GM23248 (cell line): ENCODE results near the gene TNFSF8. TPM values are rescaled to one million over a fixed set of nuclear protein-coding genes. Genes with fewer than 3 reads are reported as not detected.

Source experiments
- DNase-seq: peaks from one replicate; pipeline ENCODE4 v3.0.0-alpha.2; 2015
- H2AFZ ChIP-seq: fragments of 200-600 bp; sonication (generic); 2 replicates; pipeline ENCODE4 v1.6.1; 2016; ENCODE audit warnings: antibody characterized with exemption
- H3F3A ChIP-seq: fragments of 200-600 bp; sonication (generic); 2 replicates; pipeline ENCODE4 v1.6.1; 2016; ENCODE audit warnings: mild to moderate bottlenecking, antibody characterized with exemption, mixed run types; ENCODE audit not compliant: insufficient read depth
- H3K27ac ChIP-seq: fragments of 200-600 bp; sonication (generic); 2 replicates; pipeline ENCODE4 v1.5.1; 2016; ENCODE audit warnings: mild to moderate bottlenecking
- H3K27me3 ChIP-seq: fragments of 200-600 bp; sonication (generic); replicated peaks from 2 replicates; pipeline ENCODE4 v1.6.1; 2016; ENCODE audit warnings: mild to moderate bottlenecking; ENCODE audit not compliant: insufficient read depth
- H3K36me3 ChIP-seq: fragments of 200-600 bp; sonication (generic); 2 replicates; pipeline ENCODE4 v1.6.1; 2016; ENCODE audit warnings: low read depth, mild to moderate bottlenecking
- H3K4me1 ChIP-seq: fragments of 200-600 bp; sonication (generic); 2 replicates; pipeline ENCODE4 v1.6.1; 2016; ENCODE audit warnings: mild to moderate bottlenecking; ENCODE audit not compliant: insufficient read depth
- H3K4me2 ChIP-seq: fragments of 200-600 bp; sonication (generic); one replicate; pipeline ENCODE4 v1.6.1; 2016; ENCODE audit warnings: mild to moderate bottlenecking; ENCODE audit not compliant: unreplicated experiment
- H3K4me3 ChIP-seq: fragments of 200-600 bp; sonication (generic); 2 replicates; pipeline ENCODE4 v1.5.1; 2016; ENCODE audit warnings: mild to moderate bottlenecking
- H3K79me2 ChIP-seq: fragments of 200-600 bp; sonication (generic); 2 replicates; pipeline ENCODE4 v1.6.1; 2016; ENCODE audit warnings: mild to moderate bottlenecking; ENCODE audit not compliant: insufficient read depth
- H3K9ac ChIP-seq: fragments of 200-600 bp; sonication (generic); 2 replicates; pipeline ENCODE4 v1.6.1; 2016; ENCODE audit warnings: mild to moderate bottlenecking
- H3K9me2 ChIP-seq: fragments of 200-600 bp; sonication (generic); 2 replicates; pipeline ENCODE4 v1.6.1; 2016; ENCODE audit warnings: mixed run types, mild to moderate bottlenecking, moderate library complexity; ENCODE audit not compliant: insufficient read depth
- H3K9me3 ChIP-seq: fragments of 200-600 bp; sonication (generic); one replicate; pipeline ENCODE4 v1.6.1; 2017; ENCODE audit warnings: low read depth
- H4K20me1 ChIP-seq: fragments of 200-600 bp; sonication (generic); 2 replicates; pipeline ENCODE4 v1.6.0; 2016; ENCODE audit not compliant: insufficient read depth
- EZH2 ChIP-seq: fragments of 200-600 bp; sonication (generic); IDR thresholded peaks from 2 replicates; pipeline ENCODE4 v1.6.1; 2018; ENCODE audit warnings: antibody characterized with exemption, mild to moderate bottlenecking; ENCODE audit not compliant: insufficient read depth, poor library complexity, severe bottlenecking
- EZH2phosphoT487 ChIP-seq: fragments of 200-600 bp; sonication (generic); IDR thresholded peaks from 2 replicates; pipeline ENCODE4 v1.6.1; 2018; ENCODE audit warnings: antibody characterized with exemption, moderate library complexity, mild to moderate bottlenecking, low read depth; ENCODE audit not compliant: insufficient read depth
- WGBS, 2 experiments: methylation state at CpG; one replicate each; pipeline ENCODE4 v1.1.6; 2015 to 2017; ENCODE audit warnings: low lambda C conversion rate in 2 of 2, low coverage in 1 of 2; ENCODE audit errors: missing lambda C conversion rate in 2 of 2; 5-methylcytosine and 5-hydroxymethylcytosine counted together
- in situ Hi-C: fragments of 300-500 bp; cut with MboI; formaldehyde crosslinking; loops from 2 replicates; pipeline ENCODE4 v1.15.0; 2020
- polyA plus RNA-seq: library from polyadenylated mRNA; unstranded; fragments of >200 nt; fragmentation: Nextera tagmentation; extraction: Ambion mirVana; gene quantifications from 2 replicates; pipeline ENCODE4 v1.2.1, GENCODE V29; 2016
- total RNA-seq: library from RNA; depleted of rRNA; stranded (reverse); fragments of >200 nt; shearing (Covaris generic); gene quantifications from 2 replicates; pipeline ENCODE4 v1.2.3, GENCODE V29; 2014

TNFSF8 gene
- total and polyA plus RNA-seq, 2 experiments from 2014 or later: not detected

DNA sequence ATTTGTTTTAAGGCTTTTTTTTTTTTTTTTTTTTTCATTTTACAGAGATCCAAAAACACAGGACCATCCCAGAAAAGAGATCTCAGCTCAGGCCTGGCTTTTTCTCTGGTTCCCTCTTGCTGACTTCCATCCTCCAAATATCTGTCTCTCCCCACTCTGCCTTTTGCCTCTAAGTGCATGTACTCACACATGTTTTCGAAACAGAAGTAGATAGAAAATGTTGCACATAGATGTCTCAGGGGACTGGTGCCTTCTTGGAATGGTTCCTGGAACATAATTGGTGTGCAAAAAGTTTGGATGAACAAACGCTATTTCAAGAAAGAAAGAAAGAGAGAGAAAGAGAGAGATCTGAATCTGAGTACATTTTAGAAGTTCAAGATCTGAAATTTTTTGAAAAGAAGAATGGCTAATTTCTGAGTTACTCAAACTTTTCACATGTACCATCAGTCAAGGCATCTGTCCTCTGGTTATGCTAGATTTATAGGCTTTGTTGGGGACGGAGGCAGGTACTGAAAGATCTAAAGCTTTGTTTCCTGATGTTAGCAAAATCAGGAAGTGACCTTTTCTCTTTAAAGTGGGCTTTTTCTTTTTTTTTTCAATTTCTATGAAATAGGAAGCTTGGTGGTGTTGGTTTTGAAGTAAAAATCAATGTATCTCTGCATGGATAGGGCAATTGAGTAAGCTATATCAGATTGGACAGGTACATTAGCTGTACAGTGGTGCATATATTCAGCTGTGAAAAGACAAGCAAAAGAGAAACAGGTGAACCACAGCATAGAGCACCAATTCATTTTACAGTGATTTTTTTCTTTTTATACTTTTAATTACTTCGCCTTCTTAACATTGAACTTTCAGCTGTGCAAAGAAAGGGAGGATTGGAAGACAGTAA lies 8.5 kb upstream of the TNFSF8 start:
- no peak overlapping the region for H2AFZ ChIP-seq
- TF ChIP-seq EZH2phosphoT487: no peak
- no peak for TF ChIP-seq EZH2

DNA sequence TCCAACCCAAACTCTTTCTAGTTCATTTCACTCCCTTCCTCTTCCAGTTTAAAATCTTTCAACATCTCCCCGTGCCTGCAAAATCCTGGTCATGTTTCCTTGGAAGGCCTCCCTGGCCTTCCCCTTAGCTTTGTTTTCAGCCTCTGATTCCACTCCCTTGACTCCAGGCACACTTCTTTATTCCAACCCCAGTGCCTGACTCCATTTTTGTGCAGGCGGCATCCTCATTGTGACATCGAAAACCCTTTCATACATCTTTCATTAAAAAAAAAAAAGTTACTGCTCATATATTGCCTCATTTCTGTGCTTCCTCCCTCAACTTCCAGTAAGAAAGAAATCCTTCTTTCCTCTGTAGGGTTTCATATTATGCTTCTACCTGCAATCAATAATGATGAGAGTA lies 7.1 kb upstream of the TNFSF8 start:
- Histone ChIP-seq H3K4me1 (0 out of 2 replicates have a peak, but pooled peaks cover 4% of the 10 kb centered on the region), H3K4me3 (no peak overlapping the region), H3K27me3 (peaks cover 16% of the 10 kb centered on the region), H3K27ac (no peak overlapping the region), H3K36me3 (no peaks in the 10 kb centered on the region), H3K9ac (no peak overlapping the region), H3F3A (no peaks in the 10 kb centered on the region), H4K20me1 (no peaks in the 10 kb centered on the region), H3K79me2 (no peaks in the 10 kb centered on the region), H3K4me2 (no peak overlapping the region), H3K9me2 (no peaks in the 10 kb centered on the region), H3K9me3 (no peaks in the 10 kb centered on the region), H2AFZ (no peak overlapping the region)
- WGBS, 2 experiments: 89 to 96% methylated on average over 3 of the region's 3 CpGs
- no peak for DNase-seq
- TF ChIP-seq EZH2phosphoT487: no peak
- in situ Hi-C loops: no loop called here

More for the DNA sequence above, 8.5 kb upstream of the TNFSF8 start:
- in situ Hi-C loops: no loop called here
- H3F3A ChIP-seq: no peaks in the 10 kb centered on the region
- H3K9me3 ChIP-seq: no peaks in the 10 kb centered on the region
- H3K27ac ChIP-seq: no peak overlapping the region
- DNase-seq: peak; percentile 42
- H3K27me3 ChIP-seq: peaks cover 8% of the 10 kb centered on the region; the same call in 1 of the 2 replicates
- no peaks in the 10 kb centered on the region for H4K20me1 ChIP-seq
- H3K4me2 ChIP-seq: no peak overlapping the region
- 0 out of 2 replicates have a peak, but pooled peaks cover 4% of the 10 kb centered on the region for H3K4me1 ChIP-seq
- no peaks in the 10 kb centered on the region for H3K9me2 ChIP-seq
- H3K9ac ChIP-seq: no peak overlapping the region
- no peaks in the 10 kb centered on the region for H3K79me2 ChIP-seq
- H3K4me3 ChIP-seq: no peak overlapping the region
- H3K36me3 ChIP-seq: no peaks in the 10 kb centered on the region
- WGBS, 2 experiments: 48 to 53% methylated on average over 4 of the region's 4 CpGs

DNA sequence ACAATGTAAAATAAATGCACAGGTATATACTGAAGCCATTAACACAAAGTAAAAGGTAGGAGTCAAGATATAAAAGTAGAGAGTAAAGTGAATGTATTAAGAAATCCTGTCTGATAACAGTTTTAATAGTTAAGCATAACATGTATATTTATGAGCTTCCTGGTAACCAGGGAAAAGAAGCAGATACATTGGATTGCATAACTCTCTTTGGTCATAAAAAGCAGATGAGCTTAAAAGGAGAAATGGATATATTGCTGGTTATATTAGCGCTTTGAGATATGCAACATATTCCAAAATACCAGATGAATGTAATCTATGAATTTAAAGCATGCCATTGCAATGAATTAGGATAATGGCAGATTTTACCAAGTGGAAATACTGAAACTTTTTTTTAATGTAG lies 6.2 kb upstream of the TNFSF8 start:
- Histone ChIP-seq H3K27ac (no peak overlapping the region), H4K20me1 (no peaks in the 10 kb centered on the region), H3K27me3 (peaks cover 22% of the 10 kb centered on the region), H3K9me2 (no peaks in the 10 kb centered on the region), H2AFZ (no peak overlapping the region), H3K36me3 (no peaks in the 10 kb centered on the region), H3K9ac (no peak overlapping the region), H3K9me3 (no peaks in the 10 kb centered on the region), H3K4me2 (no peak overlapping the region), H3K4me1 (0 out of 2 replicates have a peak, but pooled peaks cover 4% of the 10 kb centered on the region), H3F3A (no peaks in the 10 kb centered on the region), H3K79me2 (no peaks in the 10 kb centered on the region), H3K4me3 (no peak overlapping the region)
- no peak for TF ChIP-seq EZH2
- no peak for TF ChIP-seq EZH2phosphoT487
- in situ Hi-C loops: no loop called here
- peak; percentile 21 for DNase-seq
- WGBS, 2 experiments: 36 to 48% methylated on average over 1 of the region's 1 CpG

DNA sequence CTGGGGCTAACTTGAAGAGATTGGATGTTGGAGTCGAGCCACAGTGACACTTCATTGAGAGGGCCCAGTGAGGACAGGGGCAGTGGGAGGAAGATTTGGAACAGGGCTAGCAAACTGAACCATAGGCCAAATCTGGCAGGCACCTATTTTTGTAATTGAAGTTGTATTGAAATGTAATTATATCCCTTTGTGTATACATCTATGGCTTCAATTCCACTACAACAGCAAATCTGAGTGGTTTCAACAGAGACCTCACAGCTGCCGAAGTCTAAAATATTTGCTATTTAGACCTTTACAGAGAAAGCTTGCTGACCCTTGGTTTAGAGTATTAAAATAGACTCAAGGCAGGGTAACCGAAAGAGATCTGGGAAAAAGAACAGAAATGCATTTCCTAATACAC lies 4.7 kb upstream of the TNFSF8 start:
- Histone ChIP-seq H3K9me3 (no peaks in the 10 kb centered on the region), H2AFZ (no peak overlapping the region), H3K9me2 (no peaks in the 10 kb centered on the region), H3K4me3 (no peak overlapping the region), H3K4me2 (no peak overlapping the region), H4K20me1 (no peaks in the 10 kb centered on the region), H3K79me2 (no peaks in the 10 kb centered on the region), H3K27ac (no peak overlapping the region), H3K9ac (no peak overlapping the region), H3F3A (no peaks in the 10 kb centered on the region), H3K4me1 (0 out of 2 replicates have a peak, but pooled peaks cover 4% of the 10 kb centered on the region), H3K36me3 (no peaks in the 10 kb centered on the region), H3K27me3 (peaks cover 22% of the 10 kb centered on the region)
- TF ChIP-seq EZH2 (no peak), EZH2phosphoT487 (no peak)
- in situ Hi-C loops: no loop called here
- DNase-seq: no peak
- WGBS, 2 experiments: 71 to 86% methylated on average over 3 of the region's 3 CpGs
